LNCAP (cell line): ENCODE measurements around the gene SELENOO.
A peak's percentile ranks its signal among the peaks of the same experiment; 100 is the strongest.

Experiments used
- TF ChIP-seq, protein P1 (sequence below): fragments of 450-650 bp; IDR thresholded peaks from 2 replicates; pipeline ENCODE4 v1.5.1; 2017; ENCODE audit warnings: mild to moderate bottlenecking

Gene SELENOO

GRCh38 chr22:50186181-50186714, 14.6 kb upstream of the SELENOO start:
- TF ChIP-seq, protein P1, sequence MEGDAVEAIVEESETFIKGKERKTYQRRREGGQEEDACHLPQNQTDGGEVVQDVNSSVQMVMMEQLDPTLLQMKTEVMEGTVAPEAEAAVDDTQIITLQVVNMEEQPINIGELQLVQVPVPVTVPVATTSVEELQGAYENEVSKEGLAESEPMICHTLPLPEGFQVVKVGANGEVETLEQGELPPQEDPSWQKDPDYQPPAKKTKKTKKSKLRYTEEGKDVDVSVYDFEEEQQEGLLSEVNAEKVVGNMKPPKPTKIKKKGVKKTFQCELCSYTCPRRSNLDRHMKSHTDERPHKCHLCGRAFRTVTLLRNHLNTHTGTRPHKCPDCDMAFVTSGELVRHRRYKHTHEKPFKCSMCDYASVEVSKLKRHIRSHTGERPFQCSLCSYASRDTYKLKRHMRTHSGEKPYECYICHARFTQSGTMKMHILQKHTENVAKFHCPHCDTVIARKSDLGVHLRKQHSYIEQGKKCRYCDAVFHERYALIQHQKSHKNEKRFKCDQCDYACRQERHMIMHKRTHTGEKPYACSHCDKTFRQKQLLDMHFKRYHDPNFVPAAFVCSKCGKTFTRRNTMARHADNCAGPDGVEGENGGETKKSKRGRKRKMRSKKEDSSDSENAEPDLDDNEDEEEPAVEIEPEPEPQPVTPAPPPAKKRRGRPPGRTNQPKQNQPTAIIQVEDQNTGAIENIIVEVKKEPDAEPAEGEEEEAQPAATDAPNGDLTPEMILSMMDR, result no peak

DNA sequence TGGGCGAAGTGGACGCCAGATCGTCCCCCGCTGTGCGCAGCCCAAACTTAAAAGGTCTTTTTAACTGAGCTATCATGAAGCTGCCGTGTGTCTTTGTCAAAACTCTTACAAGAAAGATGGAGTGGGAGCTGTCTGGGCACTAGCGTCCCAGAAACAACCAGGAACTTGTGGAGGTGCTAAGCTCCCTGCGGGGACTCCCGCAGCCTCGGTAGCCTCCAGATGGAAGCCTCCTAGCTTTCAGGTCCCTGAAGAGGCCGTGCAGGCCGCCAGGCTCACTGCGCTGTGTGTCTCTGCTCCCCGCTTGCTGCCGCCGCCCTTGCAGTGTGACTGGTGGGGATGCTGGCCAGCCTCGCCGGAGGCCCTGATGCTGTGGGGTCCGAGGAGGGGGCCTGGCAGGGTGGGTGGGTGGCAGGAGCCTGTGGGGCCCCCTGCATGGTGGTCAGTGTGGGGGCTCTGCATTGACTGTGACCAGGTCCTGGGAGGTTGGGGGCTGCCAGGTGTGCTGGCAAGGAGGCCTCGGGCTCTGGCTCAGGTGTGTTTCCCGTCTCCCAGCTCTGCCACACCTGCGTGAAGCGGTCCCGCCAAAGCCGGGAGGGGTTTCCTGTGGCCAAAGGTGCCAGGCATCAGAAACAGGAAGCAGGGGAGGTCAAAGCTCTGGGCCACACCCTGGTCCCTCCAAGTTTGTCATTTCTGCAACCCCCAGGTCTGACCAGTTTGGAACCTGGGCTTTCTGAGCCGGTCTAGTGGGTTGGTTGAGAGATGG, 13.9 kb upstream of the SELENOO start:
- TF ChIP-seq, protein P1, result no peak

- TF ChIP-seq, protein P1, result no peak
These were observed 12.5 kb upstream of the SELENOO start for GRCh38 chr22:50188356-50188755.

- TF ChIP-seq, protein P1, result no peak
These were observed 11.5 kb upstream of the SELENOO start for GRCh38 chr22:50189184-50189848.

GRCh38 chr22:50189849-50190181, 11.0 kb upstream of the SELENOO start:
- TF ChIP-seq, protein P1, result no peak

DNA sequence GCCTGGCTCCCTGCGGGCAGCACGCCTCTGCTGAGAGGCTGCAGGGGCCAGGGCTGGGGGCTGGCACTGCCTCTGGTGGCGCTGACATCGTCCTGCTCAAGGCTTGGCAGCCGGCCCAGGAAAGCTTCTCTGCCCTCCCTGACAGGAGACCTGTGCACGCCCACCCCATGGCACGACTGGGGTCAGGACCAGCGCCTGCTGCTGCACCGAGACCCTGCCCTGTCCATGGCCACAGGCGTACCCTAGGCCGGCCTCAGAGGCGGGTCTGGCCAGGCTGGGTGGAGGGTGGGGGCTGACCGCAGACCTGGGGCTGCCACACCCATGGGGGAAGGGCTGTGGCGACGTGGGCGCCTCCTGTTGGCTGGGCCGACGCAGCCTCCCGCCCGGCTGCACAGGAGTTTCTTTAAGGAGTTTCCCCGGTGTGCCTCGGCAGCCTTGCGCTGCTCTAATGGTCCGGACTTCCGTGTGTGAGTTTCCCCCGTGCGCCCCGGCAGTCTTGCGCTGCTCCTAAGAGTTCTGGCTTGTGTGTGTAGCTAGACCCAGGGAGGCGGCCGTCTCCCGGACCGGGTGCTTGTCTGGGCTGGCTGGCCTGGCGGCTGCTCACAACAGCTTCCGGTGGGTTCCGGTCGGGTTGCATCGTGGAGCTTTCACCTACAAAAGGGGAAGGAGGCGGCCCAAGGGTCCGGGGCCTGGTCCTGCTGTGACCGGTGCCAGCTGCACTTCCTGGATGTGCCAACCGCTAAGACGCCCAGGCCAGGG, 10.4 kb upstream of the SELENOO start:
- TF ChIP-seq, protein P1, result peak; percentile 53

- TF ChIP-seq, protein P1, result no peak
These were observed 9.7 kb upstream of the SELENOO start for GRCh38 chr22:50190941-50191741.
